ENCODE results near the gene TMEM161B.

- TF ChIP-seq CTCF (IDR thresholded peaks at IDR 0.05; ENCODE audit: insufficient read depth, low read length, poor library complexity, severe bottlenecking) (no peak), EZH2phosphoT487 (conservative IDR thresholded peaks at IDR 0.05; ENCODE audit: low read length) (no peak)
These were observed 117.9 kb downstream of the TMEM161B start for GRCh38 chr5:88150747-88151146.

All from SU-DHL-6 (cell line).